C1 segment of cervical spinal cord (tissue), 14 donors: ENCODE measurements around the gene C5.

ENCODE experiments used
- DNase-seq, 14 donors: peaks; one replicate each; lab custom pipeline; 2025; lab: John Stamatoyannopoulos, UW

The C5 gene

GRCh38 chr9:120941046-120941770 is 108.9 kb downstream of the C5 start:
- no peak for DNase-seq

DNA sequence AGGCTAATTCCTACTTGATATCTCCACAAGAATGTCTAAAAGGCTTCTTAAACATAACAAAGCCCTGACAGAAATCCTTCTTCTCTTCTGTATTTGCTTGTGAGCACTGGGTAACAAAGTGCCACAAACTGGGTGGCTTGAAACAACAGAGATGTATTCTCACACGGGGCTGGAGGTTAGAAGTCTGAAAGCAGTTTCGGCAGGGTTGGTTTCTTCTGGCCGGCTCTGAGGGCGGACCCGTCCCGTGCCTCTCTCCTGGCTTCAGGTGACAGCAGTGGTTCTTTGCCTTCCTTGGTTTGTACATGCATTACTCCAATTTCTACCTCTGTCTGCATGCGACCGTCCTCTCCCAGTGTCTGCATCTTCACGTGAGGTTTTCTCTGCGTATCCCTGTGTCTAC is 109.5 kb downstream of the C5 start:
- no peak for DNase-seq

- DNase-seq, result no peak
These were observed 111.2 kb downstream of the C5 start for GRCh38 chr9:120938851-120939250.

DNA sequence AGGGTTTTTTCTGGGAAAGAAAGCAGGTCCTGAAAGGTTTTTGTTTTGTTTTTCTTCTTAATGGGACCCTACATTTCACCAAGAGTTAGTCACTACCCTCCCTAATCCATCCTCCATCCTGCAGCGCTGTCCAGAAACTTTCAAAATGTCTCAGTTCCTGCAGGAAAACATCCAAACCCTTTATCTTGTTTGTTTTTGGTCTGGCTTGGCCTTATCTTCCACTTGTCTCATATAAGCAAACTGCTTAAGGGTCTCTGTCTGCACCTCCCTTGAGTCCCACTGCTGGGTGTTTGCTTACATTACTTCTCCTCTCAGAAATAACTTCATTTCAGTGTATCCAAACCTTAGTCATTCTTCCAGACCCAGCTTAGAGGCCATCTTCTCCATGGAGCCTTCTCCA is 112.5 kb downstream of the C5 start:
- DNase-seq, result no peak

GRCh38 chr9:120937127-120937526 is 112.9 kb downstream of the C5 start:
- DNase-seq, result no peak

DNA sequence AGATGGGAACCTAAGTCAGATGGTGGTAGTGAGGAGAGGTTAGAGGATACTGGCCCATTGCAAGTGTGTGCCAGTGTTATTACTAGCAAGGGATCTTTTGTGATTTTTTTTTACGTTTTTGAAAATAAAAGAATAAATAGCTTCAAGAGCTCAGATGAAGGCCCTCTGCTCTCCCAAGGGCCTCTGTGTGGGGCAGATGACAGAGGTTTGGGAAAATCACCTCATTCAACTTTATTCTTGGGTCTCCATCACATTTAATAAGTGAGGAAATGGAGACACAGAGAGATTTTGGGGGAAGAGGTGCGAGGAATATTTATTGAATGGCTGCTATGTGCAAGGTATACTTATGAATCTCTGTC is 113.3 kb downstream of the C5 start:
- no peak for DNase-seq

GRCh38 chr9:120936011-120936763 is 113.9 kb downstream of the C5 start:
- DNase-seq, result peak in 12 of 14 donors; percentile 60 to 86 (median 80)

- peak; percentile 17 to 88 (median 80) for DNase-seq
These were observed 114.7 kb downstream of the C5 start for GRCh38 chr9:120935383-120935857.

DNA sequence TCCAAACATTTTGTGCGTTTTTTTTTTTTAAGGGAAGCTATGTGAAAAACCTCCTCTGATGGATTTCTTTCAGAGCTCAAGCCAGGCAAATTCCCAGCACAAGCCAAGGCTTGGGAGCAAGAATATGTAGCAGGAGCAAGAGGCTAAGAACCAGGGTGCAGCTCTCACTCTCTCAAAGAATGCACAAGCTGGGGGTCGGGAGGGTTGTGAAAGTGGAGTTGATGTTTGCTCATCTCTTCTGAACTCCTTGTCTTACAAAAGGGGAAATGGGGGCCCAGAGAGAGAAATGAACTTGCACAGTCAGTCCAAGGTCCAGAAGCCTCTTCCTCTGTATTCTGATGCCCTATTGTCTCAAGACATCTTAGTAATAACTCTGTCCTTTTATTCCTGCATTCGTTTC is 115.8 kb downstream of the C5 start:
- DNase-seq, result no peak

DNA sequence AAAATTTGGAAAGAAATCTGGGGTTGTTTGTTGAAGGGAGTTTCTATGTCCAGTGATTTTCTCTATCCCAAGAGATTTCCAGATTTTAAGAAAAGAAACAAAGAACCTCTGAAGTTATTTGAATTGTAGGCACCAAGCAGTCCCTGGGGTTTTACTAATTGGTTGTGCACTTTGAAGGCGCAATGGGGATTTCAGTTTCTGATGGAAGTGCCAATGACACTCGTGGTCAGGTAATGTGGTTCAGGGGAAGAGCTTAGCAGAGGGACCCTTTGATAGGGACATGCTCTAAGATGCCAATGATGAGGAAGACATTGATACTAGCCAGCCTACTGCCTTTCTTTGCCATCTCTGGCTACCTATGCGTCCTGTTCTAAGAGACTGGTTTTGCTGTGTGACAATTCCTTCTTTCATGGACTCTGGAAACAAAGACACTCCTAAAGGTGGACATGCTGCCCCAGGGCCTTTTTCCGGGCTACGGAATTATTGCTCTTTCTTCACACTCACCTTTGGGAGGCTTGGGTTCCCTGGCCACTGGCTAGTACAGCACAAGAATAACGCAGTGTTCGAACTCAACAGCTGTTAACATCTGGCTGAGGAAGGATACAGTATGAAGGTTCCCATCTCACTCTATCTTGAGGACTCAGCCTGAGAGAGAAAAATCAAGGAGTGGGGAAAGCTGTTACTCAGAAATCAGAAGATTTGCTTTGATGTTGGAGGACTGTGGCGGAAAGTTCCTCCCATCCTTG is 116.6 kb downstream of the C5 start:
- DNase-seq, result no peak

GRCh38 chr9:120932086-120932823 is 117.8 kb downstream of the C5 start:
- no peak for DNase-seq

DNA sequence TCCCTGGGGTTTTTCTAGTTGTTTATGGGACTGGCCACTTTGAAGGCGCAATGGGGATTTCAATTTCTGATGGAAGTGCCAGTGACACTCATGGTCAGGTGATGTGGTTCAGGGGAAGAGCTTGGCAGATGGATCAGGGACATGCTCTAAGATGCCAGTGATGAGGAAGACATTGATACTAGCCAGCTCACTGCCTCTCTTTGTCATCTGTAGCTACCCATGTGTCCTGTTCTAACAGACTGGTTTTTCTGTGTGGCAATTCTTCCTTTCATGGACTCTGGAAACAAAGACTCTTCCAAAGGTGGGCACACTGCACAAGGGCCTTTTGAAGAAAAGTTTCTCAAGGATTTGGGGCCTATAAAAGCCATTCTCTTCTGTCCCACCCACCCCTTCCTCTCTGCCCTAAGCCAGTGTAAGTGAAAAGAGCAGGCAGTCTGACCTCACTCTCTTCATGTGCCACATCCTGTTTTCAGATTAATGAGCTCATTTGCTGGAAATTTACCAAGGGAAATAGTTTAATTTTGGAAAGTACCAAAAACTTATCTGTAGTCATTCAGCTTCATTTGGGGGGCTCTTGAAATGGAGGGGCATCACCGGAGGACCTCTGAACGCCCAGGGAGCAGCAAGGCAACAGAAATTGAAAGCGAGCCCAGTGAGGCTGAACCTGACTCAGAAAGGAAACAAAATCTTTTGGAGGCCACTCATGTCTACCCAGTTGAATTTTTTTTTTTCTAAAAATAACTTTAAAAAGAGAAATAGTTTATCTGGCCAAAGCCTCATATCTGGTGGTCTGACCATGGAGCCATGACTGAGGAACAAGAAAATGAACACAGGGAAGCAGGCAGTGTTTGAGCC is 118.6 kb downstream of the C5 start:
- peak in 3 of 14 donors; percentile 21 to 32 (median 29) for DNase-seq

- DNase-seq, result peak in 1 of 14 donors; percentile 25
These were observed 120.8 kb downstream of the C5 start for GRCh38 chr9:120929229-120929791.

GRCh38 chr9:120928483-120929228 is 121.4 kb downstream of the C5 start:
- DNase-seq, result peak in 11 of 14 donors; percentile 22 to 75 (median 47)

DNA sequence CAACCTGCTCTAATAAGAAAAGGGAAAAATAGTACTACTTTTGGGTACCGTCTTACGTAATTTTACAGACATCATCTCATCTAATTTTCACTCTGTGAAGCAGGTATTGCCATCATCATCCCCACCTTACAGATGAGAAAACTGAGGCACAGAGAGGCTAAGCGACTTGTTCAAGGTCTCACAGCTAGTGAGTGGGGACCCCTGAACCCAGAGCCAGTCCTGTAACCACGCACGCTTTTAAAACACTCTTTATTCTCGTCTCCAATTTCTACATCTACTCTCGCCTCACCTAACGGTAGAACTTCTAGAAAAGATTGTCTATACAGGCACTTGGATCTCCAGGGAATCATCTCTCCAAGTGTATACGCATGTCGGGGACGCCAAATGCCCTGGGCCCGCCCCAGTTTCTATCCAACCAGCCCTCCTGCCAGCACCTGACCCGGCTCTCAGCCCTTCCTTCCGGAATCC is 122.0 kb downstream of the C5 start:
- DNase-seq, result no peak

GRCh38 chr9:120927269-120928014 is 122.6 kb downstream of the C5 start:
- no peak for DNase-seq

DNA sequence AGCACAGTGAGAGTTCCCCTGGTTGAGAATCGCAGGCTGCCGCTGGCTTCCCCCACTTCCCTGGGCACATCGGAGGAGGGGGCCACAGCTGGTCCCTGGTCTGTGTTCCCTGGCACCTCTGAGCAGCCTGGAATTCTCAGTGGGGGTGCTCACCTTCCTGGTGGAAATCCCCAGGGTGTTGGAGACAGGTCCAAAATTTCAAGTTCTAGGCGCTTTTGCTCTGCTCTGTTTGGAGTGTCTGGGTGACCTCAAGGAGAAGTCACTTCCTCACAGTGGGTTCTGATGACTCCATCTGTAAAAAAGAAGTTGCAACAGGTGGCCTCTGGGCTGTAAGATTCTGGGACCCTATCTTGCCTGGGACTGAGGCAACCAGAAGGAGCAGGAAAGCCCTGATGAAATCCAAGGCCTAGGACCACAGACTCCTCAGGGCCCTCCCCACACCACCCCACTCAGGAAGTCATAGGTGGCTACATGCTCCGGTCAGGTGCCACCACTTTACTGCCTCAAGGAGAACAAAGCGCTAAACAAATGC is 123.6 kb downstream of the C5 start, which contains the start of gene TRAF1:
TRAF1 (minus strand) TSS at position 400 of the 532 bp plus-strand sequence. CDS start 721 bp downstream, outside the sequence.
- DNase-seq, result no peak
